KMS-11 (cell line): Measurements from ENCODE around the gene FOXJ3.

ENCODE experiments used
- H2AFZ ChIP-seq: fragments of 200-600 bp; sonication (generic); 2 replicates; pipeline ENCODE4 v1.6.1; 2016; ENCODE audit warnings: antibody characterized with exemption, mixed run types, low read depth
- H3K27ac ChIP-seq: fragments of 200-600 bp; sonication (generic); 2 replicates; pipeline ENCODE4 v1.6.1; 2016; ENCODE audit warnings: mild to moderate bottlenecking, mixed run types
- H3K27me3 ChIP-seq: fragments of 200-600 bp; sonication (generic); 2 replicates; pipeline ENCODE4 v1.6.1; 2017; ENCODE audit warnings: mild to moderate bottlenecking, low read depth, mixed run types, moderate library complexity; ENCODE audit not compliant: insufficient read depth
- H3K36me3 ChIP-seq: fragments of 200-600 bp; sonication (generic); 2 replicates; pipeline ENCODE4 v1.6.1; 2017; ENCODE audit warnings: mild to moderate bottlenecking, mixed run types; ENCODE audit not compliant: insufficient read depth
- H3K4me1 ChIP-seq: fragments of 200-600 bp; sonication (generic); 2 replicates; pipeline ENCODE4 v1.6.1; 2016; ENCODE audit warnings: mild to moderate bottlenecking, low read depth, mixed run types; ENCODE audit not compliant: poor library complexity, severe bottlenecking
- H3K4me2 ChIP-seq: fragments of 200-600 bp; sonication (generic); 2 replicates; pipeline ENCODE4 v1.7.0; 2016; ENCODE audit warnings: mild to moderate bottlenecking, mixed run types
- H3K4me3 ChIP-seq: fragments of 200-600 bp; sonication (generic); IDR thresholded peaks from 2 replicates; pipeline ENCODE4 v1.6.1; 2017; ENCODE audit warnings: low read depth, low read length, mixed read lengths; ENCODE audit not compliant: insufficient read depth
- H3K79me2 ChIP-seq: fragments of 200-600 bp; sonication (generic); 2 replicates; pipeline ENCODE4 v1.6.1; 2016; ENCODE audit warnings: low read depth, mixed run types; ENCODE audit not compliant: insufficient read depth
- H3K9ac ChIP-seq: fragments of 200-600 bp; sonication (generic); 2 replicates; pipeline ENCODE4 v1.6.1; 2016; ENCODE audit warnings: mild to moderate bottlenecking, mixed run types
- H4K20me1 ChIP-seq: fragments of 200-600 bp; sonication (generic); 2 replicates; pipeline ENCODE4 v1.6.1; 2016; ENCODE audit warnings: mild to moderate bottlenecking, mixed run types; ENCODE audit not compliant: insufficient read depth
- CTCF ChIP-seq: fragments of 200-600 bp; sonication (generic); conservative IDR thresholded peaks from 2 replicates; pipeline ENCODE4 v1.6.1; 2017; ENCODE audit warnings: low read depth, mild to moderate bottlenecking, antibody characterized with exemption, low read length, moderate library complexity, mixed read lengths

The FOXJ3 gene

GRCh38 chr1:42282024-42282579 lies 52.9 kb downstream of the FOXJ3 start:
- no peak overlapping the region for H3K9ac ChIP-seq
- H3K4me1 ChIP-seq: peaks cover 5% of the 10 kb centered on the region
- TF ChIP-seq CTCF: no peak
- no peaks in the 10 kb centered on the region for H3K36me3 ChIP-seq
- H4K20me1 ChIP-seq: no peaks in the 10 kb centered on the region
- no peak overlapping the region for H2AFZ ChIP-seq
- H3K4me3 ChIP-seq: no peak overlapping the region
- H3K4me2 ChIP-seq: no peak overlapping the region
- H3K27me3 ChIP-seq: no peaks in the 10 kb centered on the region
- no peak overlapping the region for H3K27ac ChIP-seq
- no peaks in the 10 kb centered on the region; the same call in 1 of the 2 replicates for H3K79me2 ChIP-seq

- H3K36me3 ChIP-seq: no peaks in the 10 kb centered on the region
- no peak overlapping the region for H3K9ac ChIP-seq
- H3K4me1 ChIP-seq: peaks cover 5% of the 10 kb centered on the region
- no peak overlapping the region for H2AFZ ChIP-seq
- H3K4me2 ChIP-seq: no peak overlapping the region
- H3K79me2 ChIP-seq: no peaks in the 10 kb centered on the region; the same call in 1 of the 2 replicates
- no peaks in the 10 kb centered on the region for H3K27me3 ChIP-seq
- H4K20me1 ChIP-seq: no peaks in the 10 kb centered on the region
- TF ChIP-seq CTCF: no peak
- no peak overlapping the region for H3K27ac ChIP-seq
- no peak overlapping the region for H3K4me3 ChIP-seq
Measured at GRCh38 chr1:42280821-42281220, 54.2 kb downstream of the FOXJ3 start.

- Histone ChIP-seq H3K4me1 (peaks cover 5% of the 10 kb centered on the region), H3K27me3 (no peaks in the 10 kb centered on the region), H4K20me1 (no peaks in the 10 kb centered on the region), H3K4me3 (no peak overlapping the region), H3K36me3 (no peaks in the 10 kb centered on the region), H3K9ac (no peak overlapping the region), H3K4me2 (no peak overlapping the region), H2AFZ (no peak overlapping the region), H3K27ac (no peak overlapping the region), H3K79me2 (peaks cover under 1% of the 10 kb centered on the region; the same call in 1 of the 2 replicates)
- TF ChIP-seq CTCF: no peak
Measured at GRCh38 chr1:42279055-42279454, 56.0 kb downstream of the FOXJ3 start.

- Histone ChIP-seq H2AFZ (no peak overlapping the region), H3K36me3 (no peaks in the 10 kb centered on the region), H3K4me3 (no peak overlapping the region), H3K9ac (no peak overlapping the region), H3K27ac (no peak overlapping the region), H3K4me2 (no peak overlapping the region), H3K4me1 (peaks cover 17% of the 10 kb centered on the region), H4K20me1 (no peaks in the 10 kb centered on the region), H3K27me3 (no peaks in the 10 kb centered on the region), H3K79me2 (peaks cover 7% of the 10 kb centered on the region; the same call in 1 of the 2 replicates)
- TF ChIP-seq CTCF: no peak
Measured at GRCh38 chr1:42272920-42273319, 62.1 kb downstream of the FOXJ3 start.
